ENCODE measurements around the gene HIBCH.

GRCh38 chr2:190340369-190340768, 20.7 kb upstream of the HIBCH start:
- TF ChIP-seq, protein P1, sequence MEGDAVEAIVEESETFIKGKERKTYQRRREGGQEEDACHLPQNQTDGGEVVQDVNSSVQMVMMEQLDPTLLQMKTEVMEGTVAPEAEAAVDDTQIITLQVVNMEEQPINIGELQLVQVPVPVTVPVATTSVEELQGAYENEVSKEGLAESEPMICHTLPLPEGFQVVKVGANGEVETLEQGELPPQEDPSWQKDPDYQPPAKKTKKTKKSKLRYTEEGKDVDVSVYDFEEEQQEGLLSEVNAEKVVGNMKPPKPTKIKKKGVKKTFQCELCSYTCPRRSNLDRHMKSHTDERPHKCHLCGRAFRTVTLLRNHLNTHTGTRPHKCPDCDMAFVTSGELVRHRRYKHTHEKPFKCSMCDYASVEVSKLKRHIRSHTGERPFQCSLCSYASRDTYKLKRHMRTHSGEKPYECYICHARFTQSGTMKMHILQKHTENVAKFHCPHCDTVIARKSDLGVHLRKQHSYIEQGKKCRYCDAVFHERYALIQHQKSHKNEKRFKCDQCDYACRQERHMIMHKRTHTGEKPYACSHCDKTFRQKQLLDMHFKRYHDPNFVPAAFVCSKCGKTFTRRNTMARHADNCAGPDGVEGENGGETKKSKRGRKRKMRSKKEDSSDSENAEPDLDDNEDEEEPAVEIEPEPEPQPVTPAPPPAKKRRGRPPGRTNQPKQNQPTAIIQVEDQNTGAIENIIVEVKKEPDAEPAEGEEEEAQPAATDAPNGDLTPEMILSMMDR (conservative IDR thresholded peaks at IDR 0.05; ENCODE audit: low read length), result no peak
- no peak for TF ChIP-seq EZH2phosphoT487 (IDR thresholded peaks at IDR 0.05; ENCODE audit: borderline replicate concordance, low read depth, low read length)
